ENCODE data around the gene ARID1A. TPM values are rescaled to one million over a fixed set of nuclear protein-coding genes. Genes with fewer than 3 reads are reported as not detected.

ARID1A gene
- total and polyA plus RNA-seq, 9 of the 15 experiments (the other 6 are each of a cell fraction or from before 2014, with no cell fraction given) = 8.3 to 88.3 (median 22.5) TPM

DNA sequence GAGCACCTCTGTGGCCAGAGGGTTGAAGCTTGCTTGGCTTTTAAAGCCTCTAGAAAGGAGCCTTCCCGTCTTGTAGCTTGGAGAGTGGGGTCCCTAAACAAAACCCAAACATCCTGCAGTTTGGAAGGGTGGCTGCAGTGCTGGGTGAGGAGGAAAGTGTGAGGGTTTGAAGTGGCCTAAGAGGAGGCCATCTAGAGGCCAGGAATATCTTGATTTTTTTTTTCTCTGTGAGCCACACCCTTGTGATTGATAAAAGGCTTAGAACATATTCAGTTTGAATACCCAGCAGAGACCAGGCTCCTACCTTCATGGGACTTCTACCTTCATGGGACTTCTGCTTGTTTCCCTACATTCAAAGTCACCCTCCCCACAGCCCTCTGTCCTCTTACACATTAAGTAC is 54.6 kb downstream of the ARID1A start:
- intact Hi-C loops (cut with micrococcal nuclease) (no loop called here), in situ Hi-C loops (cut with MboI) (no loop called here)
- Histone ChIP-seq H4K20me1 (replicated peaks; ENCODE audit: control insufficient read depth, insufficient read depth, low read length) (0 out of 2 replicates have a peak, but pooled peaks cover 7% of the 10 kb centered on the region), H3K27ac (ENCODE audit: extremely low read depth, low read depth, low read length) (no peak overlapping the region), H2AFZ (ENCODE audit: low read depth, low read length) (no peak overlapping the region), H3K36me3 (ENCODE audit: control insufficient read depth, insufficient read depth, low read length) (peaks cover 92% of the 10 kb centered on the region), H3K9me1 (ENCODE audit: control insufficient read depth, insufficient read depth, low read length) (no peaks in the 10 kb centered on the region), H3K9ac (ENCODE audit: insufficient read depth in 1 of 2, low read depth in 2 of 2, low read length in 2 of 2) (no peak overlapping the region; a peak in 1 of 4 replicates), H3K27me3 (ENCODE audit: control insufficient read depth in 2 of 2, insufficient read depth in 2 of 2, low read length in 2 of 2) (no peaks in the 10 kb centered on the region), H3K4me3 (no peak overlapping the region), H3K79me2 (ENCODE audit: control insufficient read depth, insufficient read depth, low read length) (peaks cover 92% of the 10 kb centered on the region), H3K9me3 (replicated peaks; ENCODE audit: control insufficient read depth, insufficient read depth, low read depth, low read length) (no peaks in the 10 kb centered on the region), H3K4me1 (replicated peaks in 1 of 2; ENCODE audit: control insufficient read depth in 2 of 2, insufficient read depth in 2 of 2, low read length in 2 of 2) (0 out of 5 replicates have a peak, but pooled peaks cover 0 to under 1% of the 10 kb centered on the region in 2 experiments), H3K4me2 (ENCODE audit: insufficient read depth, low read length) (no peak overlapping the region)
- BruUV-seq (replicated peaks) = no TSS peak
- FAIRE-seq (no peak), DNase-seq (ENCODE audit: extremely low read depth in 1 of 4, low spot score in 3 of 4) (no peak), ATAC-seq (peak; percentile 68)
- 82% methylated on average over 1 of the region's 1 CpG for WGBS (ENCODE audit: insufficient coverage, low coverage, missing lambda C conversion rate)
- CTCF ChIA-PET (ENCODE audit: low intra/inter-chr PET ratio) = no interaction called here
- POLR2A ChIA-PET = interaction anchor here (0.6 to 1.5 kb wide), 4 partner anchors 28 to 151 kb away, joined by 3 to 6 read pairs (median 3); no protein-coding TSS in a partner anchor
- TF ChIP-seq ZNF384 (IDR thresholded peaks at IDR 0.05; ENCODE audit: low read depth, low read length) = peak; percentile 45; the same call in 1 of the 2 replicates
- no peak for TF ChIP-seq GTF3C2 (IDR thresholded peaks at IDR 0.05; ENCODE audit: borderline replicate concordance, extremely low read depth, insufficient read length)
- TF ChIP-seq CHD2 (IDR thresholded peaks at IDR 0.05; ENCODE audit: low read depth, low read length) = no peak
- TF ChIP-seq, protein P1, sequence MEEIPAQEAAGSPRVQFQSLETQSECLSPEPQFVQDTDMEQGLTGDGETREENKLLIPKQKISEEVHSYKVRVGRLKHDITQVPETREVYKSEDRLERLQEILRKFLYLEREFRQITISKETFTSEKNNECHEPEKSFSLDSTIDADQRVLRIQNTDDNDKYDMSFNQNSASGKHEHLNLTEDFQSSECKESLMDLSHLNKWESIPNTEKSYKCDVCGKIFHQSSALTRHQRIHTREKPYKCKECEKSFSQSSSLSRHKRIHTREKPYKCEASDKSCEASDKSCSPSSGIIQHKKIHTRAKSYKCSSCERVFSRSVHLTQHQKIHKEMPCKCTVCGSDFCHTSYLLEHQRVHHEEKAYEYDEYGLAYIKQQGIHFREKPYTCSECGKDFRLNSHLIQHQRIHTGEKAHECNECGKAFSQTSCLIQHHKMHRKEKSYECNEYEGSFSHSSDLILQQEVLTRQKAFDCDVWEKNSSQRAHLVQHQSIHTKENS (CRISPR knock-in tag; IDR thresholded peaks at IDR 0.05) = no peak
- TF ChIP-seq, protein P2, sequence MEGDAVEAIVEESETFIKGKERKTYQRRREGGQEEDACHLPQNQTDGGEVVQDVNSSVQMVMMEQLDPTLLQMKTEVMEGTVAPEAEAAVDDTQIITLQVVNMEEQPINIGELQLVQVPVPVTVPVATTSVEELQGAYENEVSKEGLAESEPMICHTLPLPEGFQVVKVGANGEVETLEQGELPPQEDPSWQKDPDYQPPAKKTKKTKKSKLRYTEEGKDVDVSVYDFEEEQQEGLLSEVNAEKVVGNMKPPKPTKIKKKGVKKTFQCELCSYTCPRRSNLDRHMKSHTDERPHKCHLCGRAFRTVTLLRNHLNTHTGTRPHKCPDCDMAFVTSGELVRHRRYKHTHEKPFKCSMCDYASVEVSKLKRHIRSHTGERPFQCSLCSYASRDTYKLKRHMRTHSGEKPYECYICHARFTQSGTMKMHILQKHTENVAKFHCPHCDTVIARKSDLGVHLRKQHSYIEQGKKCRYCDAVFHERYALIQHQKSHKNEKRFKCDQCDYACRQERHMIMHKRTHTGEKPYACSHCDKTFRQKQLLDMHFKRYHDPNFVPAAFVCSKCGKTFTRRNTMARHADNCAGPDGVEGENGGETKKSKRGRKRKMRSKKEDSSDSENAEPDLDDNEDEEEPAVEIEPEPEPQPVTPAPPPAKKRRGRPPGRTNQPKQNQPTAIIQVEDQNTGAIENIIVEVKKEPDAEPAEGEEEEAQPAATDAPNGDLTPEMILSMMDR (IDR thresholded peaks at IDR 0.05 in 2 of 3, conservative IDR thresholded peaks at IDR 0.05 in 1 of 3; ENCODE audit: insufficient read depth in 2 of 3, low read depth in 1 of 3, low read length in 3 of 3) = peak in 1 of 3 experiments; percentile 24; a peak in 1 of 6 replicates

Measured in K562 (cell line).